Cerebellar nuclear complex (tissue), 1 donor: ENCODE data around the gene RFPL2.
"Not testable (repeated sequence)": the region's sequence is repeated elsewhere in the genome, so short reads cannot be mapped to it uniquely, and the experiment has no call there.

Experiments
- DNase-seq, 2 experiments: peaks; one replicate each; lab custom pipeline; 2025; lab: John Stamatoyannopoulos, UW

The RFPL2 gene

GRCh38 chr22:32205974-32206773 lies 1.3 kb upstream of the RFPL2 start:
- DNase-seq = no peak

DNA sequence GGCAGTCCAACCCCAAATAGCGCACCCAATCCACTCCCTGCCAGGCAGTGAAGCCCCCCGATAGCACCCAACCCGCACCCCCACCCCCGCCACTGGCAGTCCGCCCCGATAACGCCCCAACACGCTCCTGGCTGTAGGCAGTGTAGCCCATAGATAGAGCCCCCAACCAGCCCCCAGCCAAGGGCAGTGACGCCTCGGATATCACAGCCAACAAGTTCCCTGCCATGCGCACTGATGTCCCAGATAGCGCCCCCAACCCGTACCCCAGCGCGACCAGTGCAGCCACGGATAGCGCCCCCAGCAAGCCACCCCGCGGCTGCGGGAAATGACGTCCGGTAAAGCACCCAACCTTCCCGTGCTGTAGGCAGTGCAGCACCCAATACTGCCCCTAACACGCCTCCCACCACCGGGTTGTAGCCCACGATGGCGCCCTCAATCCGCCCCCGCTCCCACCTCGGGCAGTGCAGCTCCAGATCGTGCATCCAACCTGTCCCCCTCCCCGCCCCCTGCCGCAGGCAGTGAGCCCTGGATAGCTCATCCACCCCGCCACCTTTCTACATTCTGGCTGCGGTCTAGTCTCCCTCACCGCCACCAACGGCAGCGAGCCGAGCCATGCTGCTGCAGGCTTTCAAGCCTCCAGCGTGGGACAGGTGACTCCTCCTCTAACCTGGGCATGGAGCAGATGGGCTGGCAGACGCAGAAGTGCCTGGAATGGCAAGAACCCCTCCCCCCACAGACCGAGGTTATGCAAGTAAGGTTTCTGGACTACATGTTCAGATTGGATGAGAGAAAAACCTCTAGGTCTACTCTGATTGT lies 625 bp downstream of the RFPL2 start:
- DNase-seq = no peak

DNA sequence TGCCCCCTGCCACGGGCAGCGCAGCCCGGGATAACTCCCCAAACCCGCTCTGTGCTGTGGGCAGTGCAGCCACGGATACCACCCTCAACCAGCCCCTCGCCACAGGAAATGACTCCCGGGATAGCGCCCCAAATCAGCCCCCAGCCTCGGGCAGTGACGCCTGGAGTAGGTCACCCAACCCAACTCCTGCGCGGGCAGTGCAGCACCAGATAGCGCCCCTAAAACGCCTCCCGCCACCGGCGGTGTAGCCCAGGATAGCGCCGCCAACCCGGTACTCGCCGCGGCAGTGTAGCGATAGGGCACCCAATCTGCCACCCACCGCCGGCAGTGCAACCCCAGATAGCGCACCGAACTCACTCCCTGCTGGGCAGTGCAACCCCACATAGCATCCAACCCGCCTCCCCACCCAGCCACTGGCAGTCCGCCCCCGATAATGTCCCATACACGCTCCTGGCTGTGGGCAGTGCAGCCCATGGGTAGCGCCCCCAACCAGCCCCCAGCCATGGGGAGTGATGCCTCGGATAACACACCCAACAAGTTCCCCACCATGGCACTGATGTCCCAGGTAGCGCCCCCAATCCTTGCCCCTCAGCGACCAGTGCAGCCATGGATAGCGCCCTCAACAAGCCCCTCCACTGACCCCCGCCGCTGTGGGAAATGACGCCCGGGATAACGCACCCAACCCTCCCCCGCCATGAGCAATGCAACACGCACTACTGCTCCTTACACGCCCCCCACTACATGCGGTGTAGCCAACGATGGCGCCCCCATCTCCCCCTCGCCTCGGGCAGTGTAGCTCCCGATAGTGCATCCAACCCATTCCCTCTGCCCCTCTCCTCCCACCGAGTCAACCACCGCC lies 1.5 kb downstream of the RFPL2 start:
- no peak for DNase-seq

DNA sequence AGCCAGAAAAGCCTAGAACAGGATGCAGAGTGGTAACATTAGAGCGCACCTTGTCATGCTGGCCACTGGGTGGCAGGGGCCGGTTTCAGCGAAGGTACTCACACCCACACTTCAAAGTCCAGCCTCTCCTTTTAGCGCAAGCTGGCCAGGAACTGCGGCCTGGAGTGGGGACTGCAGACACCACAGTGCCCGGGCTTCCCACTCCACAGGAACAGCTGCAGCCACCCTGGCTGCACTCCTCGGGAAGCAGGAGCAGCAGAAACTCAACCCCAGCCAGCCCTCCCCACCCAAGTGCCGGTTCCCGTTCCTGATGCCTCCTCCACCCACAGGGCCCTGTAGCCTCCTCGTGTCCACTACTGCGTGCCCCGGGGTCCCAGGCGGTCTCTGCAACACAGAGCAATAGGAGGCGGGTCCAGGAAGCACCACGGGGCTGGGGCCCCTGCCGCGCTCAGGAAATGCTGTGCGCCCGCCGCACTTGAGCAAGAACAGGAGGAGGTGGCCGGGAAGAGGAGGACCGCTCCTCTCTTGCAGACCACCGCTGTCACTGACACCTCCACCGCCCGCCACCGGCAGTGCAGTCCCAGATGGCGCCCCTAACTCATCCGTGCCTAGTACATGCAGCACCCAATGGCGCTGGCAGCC lies 2.2 kb downstream of the RFPL2 start:
- peak in 1 of 2 experiments; percentile 8 for DNase-seq

DNA sequence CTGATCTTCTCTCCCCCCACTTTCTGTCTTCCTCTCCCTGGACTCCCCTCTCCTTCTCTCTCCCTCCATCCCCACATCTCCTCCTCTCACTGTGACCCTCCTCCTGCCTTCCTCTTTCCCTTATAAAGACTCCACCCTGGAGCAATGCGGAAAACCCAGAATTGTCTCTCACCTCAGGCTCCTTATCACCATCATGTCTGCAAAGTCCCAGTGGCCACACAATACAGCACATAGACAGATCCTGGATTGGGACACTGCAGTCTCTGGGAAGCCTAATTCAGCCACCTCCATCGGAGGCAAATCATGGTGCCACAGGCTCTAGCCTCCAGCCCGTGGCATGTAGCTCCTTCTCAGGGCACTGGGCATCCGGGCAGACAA lies 2.7 kb downstream of the RFPL2 start:
- DNase-seq = no peak

GRCh38 chr22:32200752-32201151 lies 4.1 kb downstream of the RFPL2 start:
- no peak for DNase-seq

DNA sequence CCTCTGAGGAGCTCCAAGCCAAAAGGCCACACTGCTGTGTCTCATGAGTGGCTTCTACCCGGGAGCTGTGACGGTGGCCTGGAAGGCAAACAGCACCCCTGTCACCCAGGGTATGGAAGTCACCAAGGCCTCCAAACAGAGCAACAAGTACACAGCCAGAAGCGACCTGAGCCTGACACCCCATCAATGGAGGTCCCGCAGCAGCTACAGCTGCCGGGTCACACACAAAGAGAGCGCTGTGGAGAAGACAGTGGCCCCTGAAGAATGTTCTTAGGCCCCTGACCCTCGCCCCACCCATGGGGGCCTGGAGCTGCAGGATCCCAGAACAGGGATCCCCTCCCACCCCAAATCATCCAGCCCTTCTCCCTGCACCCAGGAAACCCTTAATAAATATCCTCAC lies 4.9 kb downstream of the RFPL2 start:
- DNase-seq = no peak

DNA sequence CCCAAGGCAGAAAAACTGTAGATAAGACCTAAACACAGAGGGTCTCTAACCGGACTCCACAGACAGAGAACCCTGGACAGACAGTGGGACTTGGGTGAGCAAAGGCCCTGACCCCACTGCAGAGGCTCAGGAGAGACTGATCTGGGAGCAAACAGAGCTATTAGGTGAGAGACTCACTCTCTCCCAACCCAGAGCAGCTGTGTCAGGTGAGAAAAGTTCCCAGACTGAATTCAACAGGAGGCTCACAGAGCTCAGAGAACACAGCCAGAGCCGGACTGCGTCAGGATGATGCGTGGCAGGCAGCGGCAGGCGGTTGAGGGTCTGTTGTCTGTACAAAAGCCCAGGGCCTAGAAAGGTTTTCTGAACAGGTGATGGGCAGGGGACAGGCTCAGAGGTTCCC lies 5.5 kb downstream of the RFPL2 start:
- no peak for DNase-seq

DNA sequence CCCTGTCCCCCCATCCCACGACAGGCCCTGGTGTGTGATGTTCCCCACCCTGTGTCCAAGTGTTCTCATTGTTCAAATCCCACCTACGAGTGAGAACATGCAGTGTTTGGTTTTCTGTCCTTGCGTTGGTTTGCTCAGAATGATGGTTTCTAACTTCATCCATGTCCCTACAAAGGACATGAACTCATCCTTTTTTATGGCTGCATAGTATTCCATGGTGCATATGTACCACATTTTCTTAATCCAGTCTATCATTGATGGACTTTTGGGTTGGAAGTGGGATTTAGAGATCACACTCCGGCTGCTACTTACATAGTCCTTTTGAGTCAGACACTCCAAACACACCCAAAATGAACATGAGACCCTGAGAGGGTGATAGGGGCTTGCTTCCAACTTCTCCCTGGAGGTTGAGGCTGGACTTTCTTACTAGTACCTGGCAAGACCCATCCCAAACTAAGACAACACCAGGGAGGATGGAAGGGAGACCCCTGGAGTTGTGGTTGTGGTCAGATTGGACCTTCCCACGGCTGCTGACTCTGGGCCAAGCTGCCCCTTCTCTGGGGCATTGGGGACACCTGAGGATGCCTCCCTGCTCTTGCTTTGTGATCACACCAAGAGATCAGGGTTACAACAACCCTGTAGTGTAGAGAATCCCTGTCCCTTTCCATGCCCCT lies 7.2 kb downstream of the RFPL2 start:
- not testable (repeated sequence) for DNase-seq

GRCh38 chr22:32195900-32196299 lies 9.0 kb downstream of the RFPL2 start:
- not testable (repeated sequence) for DNase-seq

- DNase-seq = not testable (repeated sequence)
Measured at GRCh38 chr22:32193346-32193745, 11.5 kb downstream of the RFPL2 start.

DNA sequence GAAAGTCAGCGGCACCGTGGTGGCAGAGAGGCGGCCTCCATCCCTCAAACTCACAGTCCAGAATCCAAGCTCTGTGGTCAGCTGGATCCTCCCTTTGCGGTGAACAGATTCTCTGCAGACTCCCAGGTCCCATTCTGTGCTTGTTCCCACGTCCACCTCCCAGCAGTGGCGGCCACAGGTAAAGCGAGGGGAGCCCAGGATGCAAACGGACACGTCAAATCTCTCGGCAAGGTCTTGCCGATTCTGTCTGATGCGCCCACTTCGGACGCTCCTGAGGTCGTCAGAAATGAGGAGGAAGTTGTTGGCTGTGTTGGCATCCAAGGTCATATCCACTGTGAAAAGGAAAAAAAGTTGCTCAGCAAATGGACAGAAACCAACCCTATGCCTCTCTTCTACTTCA lies 13.9 kb downstream of the RFPL2 start:
- not testable (repeated sequence) for DNase-seq

DNA sequence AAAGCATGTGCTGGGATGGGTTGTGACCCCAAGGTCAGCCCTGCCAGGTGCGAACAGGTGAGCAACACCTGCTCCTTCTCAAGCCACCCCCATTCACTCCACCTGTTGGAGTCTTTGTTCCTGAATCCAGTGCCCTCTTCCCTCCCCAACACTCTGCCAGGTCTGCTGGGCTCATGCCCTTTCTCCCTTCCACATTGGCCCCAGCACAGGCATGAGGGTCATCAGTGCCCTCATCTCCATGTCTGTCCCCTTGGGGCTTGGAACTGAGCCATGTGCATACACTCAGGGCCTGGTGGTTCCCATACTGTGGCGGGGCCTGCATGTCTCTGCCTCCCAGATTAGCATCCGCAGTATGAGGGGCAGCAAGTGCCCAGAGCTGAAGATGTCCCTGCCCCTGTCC lies 19.1 kb downstream of the RFPL2 start:
- no peak for DNase-seq

DNA sequence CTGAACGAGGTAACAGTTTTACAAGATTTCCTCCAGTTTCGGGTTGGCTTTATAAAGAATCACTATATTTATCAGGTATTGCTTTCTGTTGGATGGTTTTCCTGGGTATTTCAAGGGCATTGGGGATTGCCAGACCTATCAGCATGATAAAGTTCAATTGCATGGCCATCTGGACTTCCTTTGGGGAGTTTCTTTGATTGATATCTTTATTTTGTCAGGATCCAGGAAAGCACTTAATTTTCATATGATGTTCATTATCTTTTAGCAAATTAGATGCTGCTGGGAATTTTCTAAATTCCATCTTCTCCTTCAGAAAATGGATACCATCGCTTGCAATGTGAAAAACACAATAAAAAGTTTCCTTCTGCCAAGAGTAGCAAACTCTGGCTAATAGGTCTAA lies 21.2 kb downstream of the RFPL2 start:
- DNase-seq = no peak

DNA sequence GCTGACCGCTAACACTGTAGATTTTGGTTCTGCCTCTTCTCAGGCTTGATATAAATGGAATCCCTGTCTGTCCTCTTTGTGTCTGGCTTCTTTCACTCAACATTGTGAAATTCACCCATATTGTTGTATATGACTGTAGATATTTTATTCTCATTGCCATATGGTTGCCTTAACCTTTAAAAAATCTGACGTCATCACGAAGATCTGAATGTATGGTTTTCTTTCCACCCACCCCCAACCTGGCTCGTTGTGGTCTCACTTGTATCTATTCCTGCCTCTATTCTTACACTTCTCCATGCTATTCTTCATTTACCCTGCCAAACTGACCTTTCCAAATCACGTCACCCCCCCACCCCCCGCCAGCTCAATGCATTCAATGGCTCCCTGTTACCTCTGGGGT lies 23.8 kb downstream of the RFPL2 start:
- no peak for DNase-seq

- DNase-seq = no peak
Measured at GRCh38 chr22:32177221-32177765, 27.6 kb downstream of the RFPL2 start.

GRCh38 chr22:32175683-32176644 lies 28.9 kb downstream of the RFPL2 start:
- DNase-seq = no peak

- DNase-seq = no peak
Measured at GRCh38 chr22:32175115-32175514, 29.8 kb downstream of the RFPL2 start.

DNA sequence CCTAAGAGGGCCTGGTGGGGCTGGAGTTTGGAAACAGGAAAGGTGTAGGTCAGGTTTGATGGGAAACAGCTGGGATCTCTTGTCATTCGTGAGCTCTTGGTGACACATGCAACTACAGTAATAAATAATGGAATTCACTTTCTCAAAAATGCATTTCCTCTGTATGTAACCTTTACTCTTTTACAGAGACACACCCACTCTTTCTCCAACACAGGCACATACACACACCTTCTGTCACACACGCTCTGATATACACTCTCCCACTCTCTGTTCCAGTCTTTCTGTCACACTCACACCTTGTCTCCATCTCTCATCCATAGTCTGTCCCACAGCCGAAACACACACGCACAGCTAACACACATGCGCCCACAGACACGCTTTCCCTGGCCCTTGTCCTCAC lies 39.2 kb downstream of the RFPL2 start:
- DNase-seq = no peak
